DND-41 (cell line): Measurements from ENCODE around the gene CPNE9.

Source experiments
- CTCF ChIP-seq: IDR thresholded peaks from 2 replicates; pipeline ENCODE4 v1.5.1; 2012; ENCODE audit warnings: borderline replicate concordance, low read length, moderate library complexity, mild to moderate bottlenecking; ENCODE audit not compliant: poor library complexity, severe bottlenecking; ENCODE audit errors: extremely low read depth
- EZH2 ChIP-seq: IDR thresholded peaks from 3 replicates; pipeline ENCODE4 v1.6.1; 2012; ENCODE audit warnings: borderline replicate concordance, low read depth, mild to moderate bottlenecking, moderate library complexity, low read length, inconsistent platforms; ENCODE audit not compliant: severe bottlenecking

DNA sequence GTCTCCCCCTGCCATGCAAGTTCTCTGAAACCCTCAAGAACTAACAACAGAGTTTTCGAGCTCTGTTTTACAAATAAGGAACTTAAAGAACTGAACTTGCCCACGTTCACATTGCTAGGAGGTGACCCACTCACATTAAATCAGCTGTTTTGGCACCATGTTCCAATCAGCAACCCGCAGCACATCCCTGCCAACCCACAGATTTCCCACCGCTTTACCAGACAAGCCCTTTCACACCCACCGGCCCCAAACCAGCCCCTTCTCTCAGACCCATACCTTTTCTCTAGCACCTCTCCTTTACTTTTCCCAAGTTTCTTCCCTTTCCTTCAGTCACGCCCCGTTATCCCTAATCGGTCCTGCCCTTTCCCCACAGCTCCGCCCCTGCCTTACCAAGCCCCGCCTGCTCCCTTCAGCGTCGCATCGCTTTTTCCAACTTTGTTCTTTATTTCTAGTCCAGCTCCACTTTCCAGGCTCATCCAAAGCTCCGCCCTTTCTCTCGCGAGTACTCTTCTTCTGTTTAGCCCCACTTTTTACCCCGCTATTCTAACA is 27.1 kb downstream of the CPNE9 start:
- TF ChIP-seq CTCF, result no peak
- no peak for TF ChIP-seq EZH2
